HG03520 (cell line): ENCODE data around the gene TOX3.

Experiments used
- ATAC-seq: cut with Tn5 transposase; IDR thresholded peaks from one replicate; pipeline ENCODE4 v1.9.1; 2021; ENCODE audit warnings: mild to moderate bottlenecking, moderate library complexity; ENCODE audit not compliant: unreplicated experiment

The TOX3 gene

GRCh38 chr16:52563767-52564611, 17.0 kb upstream of the TOX3 start:
- no peak for ATAC-seq

- ATAC-seq, result no peak
These were observed 15.8 kb upstream of the TOX3 start for GRCh38 chr16:52562770-52563169.

- ATAC-seq, result no peak
These were observed 15.2 kb upstream of the TOX3 start for GRCh38 chr16:52561910-52562741.

GRCh38 chr16:52558448-52558847, 11.5 kb upstream of the TOX3 start:
- no peak for ATAC-seq

GRCh38 chr16:52557236-52557635, 10.3 kb upstream of the TOX3 start:
- ATAC-seq, result no peak

- ATAC-seq, result no peak
These were observed 9.1 kb upstream of the TOX3 start for GRCh38 chr16:52556083-52556482.

GRCh38 chr16:52555572-52555971, 8.6 kb upstream of the TOX3 start:
- ATAC-seq, result no peak

- no peak for ATAC-seq
These were observed 7.4 kb upstream of the TOX3 start for GRCh38 chr16:52554334-52554733.

- ATAC-seq, result no peak
These were observed 6.4 kb upstream of the TOX3 start for GRCh38 chr16:52553322-52553721.

- ATAC-seq, result no peak
These were observed 5.7 kb upstream of the TOX3 start for GRCh38 chr16:52552643-52553042.

- no peak for ATAC-seq
These were observed 2.2 kb upstream of the TOX3 start for GRCh38 chr16:52549011-52549692.

GRCh38 chr16:52548261-52549010, 1.5 kb upstream of the TOX3 start:
- ATAC-seq, result no peak

- no peak for ATAC-seq
These were observed 882 bp upstream of the TOX3 start for GRCh38 chr16:52547834-52548215.

- ATAC-seq, result no peak
These were observed 496 bp downstream of the TOX3 start for GRCh38 chr16:52546291-52547003.

- no peak for ATAC-seq
These were observed 1.1 kb downstream of the TOX3 start for GRCh38 chr16:52545898-52546266.

- no peak for ATAC-seq
These were observed 1.6 kb downstream of the TOX3 start for GRCh38 chr16:52545222-52545897.

- ATAC-seq, result no peak
These were observed 2.2 kb downstream of the TOX3 start for GRCh38 chr16:52544703-52545102.

- ATAC-seq, result no peak
These were observed 3.3 kb downstream of the TOX3 start for GRCh38 chr16:52543654-52544053.

- ATAC-seq, result no peak
These were observed 6.0 kb downstream of the TOX3 start for GRCh38 chr16:52540910-52541309.

GRCh38 chr16:52539191-52539590, 7.8 kb downstream of the TOX3 start:
- no peak for ATAC-seq
